IPS-11a (cell line): ENCODE data around the gene EQTN.
"Not testable (repeated sequence)": the region's sequence is repeated elsewhere in the genome, so short reads cannot be mapped to it uniquely, and the experiment has no call there.

ENCODE experiments used
- H3K4me3 ChIP-seq: one replicate; pipeline ENCODE4 v1.5.1; 2013; ENCODE audit warnings: low read depth, low read length, control low read depth

The EQTN gene

GRCh38 chr9:27303219-27303618, 6.3 kb upstream of the EQTN start:
- no peak overlapping the region for H3K4me3 ChIP-seq

- H3K4me3 ChIP-seq = no peak overlapping the region
Measured at GRCh38 chr9:27293996-27294395, 3.0 kb downstream of the EQTN start.

GRCh38 chr9:27292659-27293405, 4.1 kb downstream of the EQTN start:
- no peak overlapping the region for H3K4me3 ChIP-seq

- H3K4me3 ChIP-seq = no peak overlapping the region
Measured at GRCh38 chr9:27291292-27291691, 5.7 kb downstream of the EQTN start.

- no peak overlapping the region for H3K4me3 ChIP-seq
Measured at GRCh38 chr9:27282269-27282668, 14.7 kb downstream of the EQTN start.

GRCh38 chr9:27280860-27281259, 16.1 kb downstream of the EQTN start:
- no peak overlapping the region for H3K4me3 ChIP-seq

GRCh38 chr9:27280249-27280648, 16.7 kb downstream of the EQTN start:
- no peak overlapping the region for H3K4me3 ChIP-seq

- no peak overlapping the region for H3K4me3 ChIP-seq
Measured at GRCh38 chr9:27279611-27280010, 17.3 kb downstream of the EQTN start.

GRCh38 chr9:27278374-27278773, 18.6 kb downstream of the EQTN start:
- H3K4me3 ChIP-seq = no peak overlapping the region

- no peak overlapping the region for H3K4me3 ChIP-seq
Measured at GRCh38 chr9:27276193-27277030, 20.5 kb downstream of the EQTN start.

- H3K4me3 ChIP-seq = no peak overlapping the region
Measured at GRCh38 chr9:27273186-27273585, 23.8 kb downstream of the EQTN start.

GRCh38 chr9:27272103-27272502, 24.8 kb downstream of the EQTN start:
- H3K4me3 ChIP-seq = no peak overlapping the region

- no peak overlapping the region for H3K4me3 ChIP-seq
Measured at GRCh38 chr9:27261517-27262211, 35.3 kb downstream of the EQTN start.

GRCh38 chr9:27260789-27261516, 36.0 kb downstream of the EQTN start:
- H3K4me3 ChIP-seq = no peak overlapping the region

- H3K4me3 ChIP-seq = no peak overlapping the region
Measured at GRCh38 chr9:27258662-27259061, 38.3 kb downstream of the EQTN start.

- no peak overlapping the region for H3K4me3 ChIP-seq
Measured at GRCh38 chr9:27248702-27249101, 48.2 kb downstream of the EQTN start.

- no peak overlapping the region for H3K4me3 ChIP-seq
Measured at GRCh38 chr9:27247756-27248155, 49.2 kb downstream of the EQTN start.

GRCh38 chr9:27239648-27240047, 57.3 kb downstream of the EQTN start:
- H3K4me3 ChIP-seq = not testable (repeated sequence)
